NCI-H1417 (cell line): ENCODE data around the gene TROAP.
"Not testable (repeated sequence)": the region's sequence is repeated elsewhere in the genome, so short reads cannot be mapped to it uniquely, and the experiment has no call there.

Source experiments
- DNase-seq, 3 experiments: peaks; one replicate each; lab custom pipeline; 2025; lab: John Stamatoyannopoulos, UW

TROAP gene

GRCh38 chr12:49322708-49323523 lies at the start of gene TROAP:
TROAP (plus strand) TSS chr12:49323255; CDS start chr12:49323609, 354 bp downstream.
- peak; percentile 99 to 100 (median 99) for DNase-seq

- DNase-seq = no peak
These were observed 49.2 kb upstream of the TROAP start for GRCh38 chr12:49273726-49274395.

DNA sequence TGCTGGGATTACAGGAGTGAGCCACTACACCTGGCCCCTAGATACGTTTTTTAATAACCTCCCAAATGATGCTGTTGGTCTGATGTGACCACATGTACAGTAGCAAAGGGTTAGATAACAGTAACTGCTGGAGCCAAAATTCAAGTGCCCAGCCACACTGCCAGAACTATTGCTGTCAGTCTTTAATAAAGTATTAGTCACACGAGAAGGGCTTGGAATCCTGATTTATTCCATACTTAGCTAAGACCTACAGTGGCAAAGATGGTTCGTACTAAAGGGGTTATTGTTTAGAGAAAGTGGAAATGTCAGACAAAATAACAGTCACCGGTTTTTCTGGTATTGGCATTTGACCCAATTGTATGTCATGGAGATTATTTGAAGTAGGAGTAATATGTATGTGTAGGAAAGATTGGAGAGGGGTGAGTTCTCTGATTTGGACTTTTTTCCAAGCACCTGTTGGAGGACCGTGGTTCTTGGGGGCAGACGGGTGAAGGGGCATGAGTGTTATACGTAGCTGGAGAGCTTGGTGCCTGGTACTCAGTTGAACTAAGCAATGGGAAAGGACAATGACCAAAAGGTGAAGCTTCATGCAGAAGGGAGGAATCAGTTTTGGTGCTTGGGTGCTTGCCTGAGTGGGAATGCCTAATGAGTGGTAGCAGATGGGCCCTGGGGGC lies 48.5 kb upstream of the TROAP start:
- DNase-seq = no peak

GRCh38 chr12:49276304-49277290 lies 46.5 kb upstream of the TROAP start:
- no peak for DNase-seq

- no peak for DNase-seq
These were observed 45.6 kb upstream of the TROAP start for GRCh38 chr12:49277466-49277865.

GRCh38 chr12:49279706-49280159 lies 43.3 kb upstream of the TROAP start:
- DNase-seq = peak in 1 of 3 experiments; percentile 64

GRCh38 chr12:49280545-49280944 lies 42.5 kb upstream of the TROAP start:
- not testable (repeated sequence) for DNase-seq

DNA sequence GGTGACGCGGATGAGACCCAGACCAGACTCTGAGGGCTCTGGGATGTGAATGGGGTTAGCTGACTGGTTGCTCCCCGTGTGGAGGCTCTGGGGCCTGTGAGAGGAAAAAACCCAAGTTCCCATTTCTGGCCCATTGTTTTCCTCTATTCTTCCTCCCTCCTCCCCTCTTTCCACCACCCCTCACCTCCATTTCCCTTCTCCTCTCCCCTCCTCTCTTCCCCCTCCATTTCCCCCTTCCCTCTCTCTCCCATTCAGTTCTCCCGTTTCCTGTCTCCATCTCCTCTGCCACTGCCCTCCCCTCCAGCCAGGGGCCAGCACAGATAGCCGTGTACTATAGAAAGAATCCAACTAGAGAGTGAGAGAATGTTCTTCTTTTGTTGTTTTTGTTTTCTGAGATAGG lies 40.8 kb upstream of the TROAP start:
- DNase-seq = no peak

- not testable (repeated sequence) for DNase-seq
These were observed 40.2 kb upstream of the TROAP start for GRCh38 chr12:49282740-49283375.

DNA sequence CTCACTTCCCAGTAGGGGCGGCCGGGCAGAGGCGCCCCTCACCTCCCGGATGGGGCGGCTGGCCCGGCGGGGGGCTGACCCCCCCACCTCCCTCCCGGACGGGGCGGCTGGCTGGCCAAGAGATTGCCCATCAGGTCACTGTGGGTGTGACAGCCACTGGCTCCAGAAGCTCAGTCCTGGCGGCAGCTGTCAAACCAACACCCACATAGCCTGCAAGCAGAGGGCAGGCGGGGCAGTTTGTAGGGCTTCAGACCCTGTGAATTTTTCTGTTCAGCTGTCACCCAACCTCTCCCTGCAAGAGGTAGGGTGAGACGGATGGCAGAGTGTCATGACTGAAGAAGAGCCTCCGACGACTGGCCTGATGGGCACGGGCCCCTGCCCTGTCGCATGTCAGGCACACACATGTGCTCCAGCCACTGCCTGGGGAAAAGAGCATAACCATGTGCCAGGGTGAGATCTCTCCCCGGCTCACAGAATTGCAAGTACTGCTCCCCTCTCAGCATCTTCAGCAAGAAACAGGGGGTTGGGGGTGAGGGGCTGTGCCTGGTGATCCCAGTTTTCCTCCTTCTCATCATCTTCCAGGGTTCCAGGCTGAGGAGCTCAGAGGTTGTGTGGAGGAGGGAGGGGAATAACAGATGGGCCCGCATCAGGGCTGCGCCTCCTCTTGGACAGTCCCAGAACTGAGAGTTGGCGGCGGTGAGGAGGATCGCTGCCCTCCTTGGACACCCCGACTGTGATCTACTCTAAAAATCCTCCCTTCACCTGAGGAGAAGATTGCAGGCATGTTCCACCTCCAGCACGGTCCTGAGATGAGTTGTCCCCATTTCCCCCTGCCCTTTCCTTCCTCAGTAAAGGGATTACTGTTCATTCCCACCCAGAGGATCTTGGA lies 39.3 kb upstream of the TROAP start:
- DNase-seq = no peak

DNA sequence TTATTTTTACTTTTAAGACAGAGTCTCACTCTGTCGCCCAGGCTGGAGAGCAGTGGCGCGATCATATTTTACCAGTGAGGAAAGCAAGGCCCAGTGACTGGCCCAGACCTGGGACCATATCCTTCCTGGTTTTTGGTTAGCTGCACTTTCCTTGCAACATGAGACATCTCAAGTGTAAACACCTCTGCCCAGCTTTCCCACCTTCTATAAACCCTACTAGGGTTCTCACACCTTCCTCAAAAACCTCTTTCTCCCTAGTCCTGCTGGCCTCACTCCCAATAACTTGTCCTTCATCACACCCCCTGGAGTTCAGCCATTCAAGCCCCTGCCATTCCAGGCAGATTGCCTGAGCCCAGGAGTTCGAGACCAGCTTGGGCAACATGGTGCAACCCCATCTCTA lies 38.4 kb upstream of the TROAP start:
- no peak for DNase-seq

GRCh38 chr12:49287876-49288275 lies 35.2 kb upstream of the TROAP start:
- DNase-seq = no peak

- DNase-seq = peak; percentile 58 to 83 (median 80)
These were observed 34.6 kb upstream of the TROAP start for GRCh38 chr12:49288412-49288853.

DNA sequence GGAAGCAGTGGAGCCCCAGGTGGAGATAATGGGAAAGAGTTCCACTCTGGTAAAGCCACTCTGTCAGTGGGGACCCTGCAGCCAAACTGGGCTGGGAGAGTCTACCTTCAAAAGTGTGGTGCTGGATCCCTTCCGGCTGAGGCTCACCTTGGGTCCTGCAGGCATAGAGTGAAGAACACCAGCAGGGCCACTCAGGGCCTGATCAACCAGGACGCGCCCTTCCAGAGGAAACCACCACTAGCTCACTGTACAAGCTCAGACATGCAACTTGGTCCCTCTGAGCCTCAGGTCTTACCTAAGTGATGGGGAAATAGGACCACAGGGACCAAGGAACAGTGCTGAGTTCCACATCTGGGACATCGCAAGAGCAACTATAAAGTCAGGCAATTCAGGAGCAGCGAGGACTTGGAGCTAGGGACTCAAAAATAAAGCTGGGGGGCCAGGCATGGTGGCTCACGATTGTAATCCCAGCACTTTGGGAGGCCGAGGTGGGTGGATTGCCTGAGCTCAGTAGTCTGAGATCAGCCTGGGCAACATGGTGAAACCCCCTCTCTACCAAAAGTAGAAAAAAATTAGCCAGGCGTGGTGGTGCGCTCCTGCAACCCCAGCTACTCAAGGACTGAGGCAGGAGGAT lies 34.0 kb upstream of the TROAP start:
- no peak for DNase-seq

- peak in 1 of 3 experiments; percentile 67 for DNase-seq
These were observed 30.4 kb upstream of the TROAP start for GRCh38 chr12:49292729-49293055.

DNA sequence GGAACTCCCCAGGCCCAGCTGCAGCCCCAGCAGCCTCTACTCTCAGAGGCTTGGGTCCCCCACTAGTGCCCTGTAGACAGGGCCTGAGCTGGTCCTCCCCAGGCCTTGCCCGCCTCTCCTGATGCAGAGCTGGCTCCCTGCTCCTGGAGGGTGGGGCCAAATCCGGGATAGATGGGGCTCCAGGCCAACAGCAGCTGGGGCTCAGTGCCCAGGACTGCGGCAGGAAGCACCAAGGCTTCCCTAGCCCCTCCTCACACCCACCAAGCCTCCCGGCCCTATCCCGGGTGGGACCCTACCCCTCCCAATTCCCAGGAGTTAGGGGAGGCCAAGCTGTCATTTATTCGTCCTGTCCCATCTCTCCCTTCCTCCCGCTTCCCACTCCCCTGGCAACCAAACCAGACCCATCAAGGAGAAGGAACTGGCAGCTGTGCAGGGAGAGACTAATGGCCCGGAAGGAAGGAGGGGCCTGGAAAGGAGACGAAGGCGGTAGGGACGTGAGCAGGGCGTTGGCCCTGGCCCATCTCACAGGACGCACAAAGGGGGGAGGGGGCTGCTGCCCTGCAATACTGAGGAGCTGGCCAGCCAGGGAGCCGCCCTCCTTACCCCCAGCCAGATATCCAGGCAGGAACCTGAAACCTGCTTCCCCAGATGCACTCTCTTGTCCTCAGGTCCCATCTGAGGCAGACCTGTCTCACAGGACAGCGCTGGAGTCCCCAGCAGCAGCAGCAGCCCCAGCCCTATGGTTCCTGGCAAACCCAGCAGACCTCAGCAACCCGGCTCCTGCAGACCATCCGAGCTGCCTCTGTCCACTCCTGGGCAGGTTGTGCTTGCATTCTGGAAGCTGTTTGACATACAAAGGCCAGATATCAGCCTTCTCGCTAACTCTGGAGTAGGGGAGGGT lies 29.7 kb upstream of the TROAP start:
- peak in 1 of 3 experiments; percentile 88 for DNase-seq

DNA sequence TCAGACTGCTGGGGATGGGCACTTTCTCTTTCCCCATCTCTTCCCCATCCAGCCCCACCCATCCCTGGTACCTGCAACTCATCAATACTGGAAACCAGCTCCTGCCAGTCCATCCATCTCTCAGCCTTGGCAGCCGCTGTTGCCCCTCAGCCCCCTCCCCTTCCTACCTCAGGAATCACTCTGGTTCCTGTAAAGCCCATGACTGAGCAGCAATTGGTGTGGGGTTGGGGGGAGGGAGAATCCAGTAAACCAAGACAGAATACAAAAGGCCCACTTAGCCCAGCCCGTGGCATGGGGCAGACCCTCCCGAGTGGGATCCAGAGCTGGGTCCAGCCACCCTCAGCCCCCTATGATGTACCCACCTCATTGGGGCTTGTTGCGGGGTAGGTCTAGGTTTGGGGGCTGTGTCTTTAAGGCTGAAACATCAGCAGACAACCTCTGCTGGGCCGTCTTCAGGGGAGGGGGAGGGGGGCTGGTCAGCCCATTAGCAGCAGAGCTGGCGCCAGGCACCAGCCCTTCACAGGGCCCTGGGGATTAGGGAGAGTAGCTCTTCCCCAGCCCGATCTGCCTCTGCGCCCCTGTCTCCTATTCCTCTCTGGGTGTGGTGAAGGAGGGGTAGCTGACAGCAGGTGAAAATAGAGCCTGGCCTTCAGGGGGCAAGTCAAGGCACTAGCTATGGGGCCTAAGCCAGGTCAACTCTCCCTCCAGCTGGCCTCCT lies 28.8 kb upstream of the TROAP start:
- DNase-seq = peak in 2 of 3 experiments; percentile 27 to 93

- DNase-seq = peak in 1 of 3 experiments; percentile 89
These were observed 28.3 kb upstream of the TROAP start for GRCh38 chr12:49294804-49295081.
